Mammary epithelial cell (primary cell): ENCODE data around the gene HIP1.
"Not testable (repeated sequence)": the region's sequence is repeated elsewhere in the genome, so short reads cannot be mapped to it uniquely, and the experiment has no call there.

Source experiments
- EZH2 ChIP-seq: IDR thresholded peaks from 2 replicates; pipeline ENCODE4 v1.6.1; 2012; ENCODE audit warnings: low read length, inconsistent platforms, borderline replicate concordance
- TF ChIP-seq, protein P1 (sequence below), 2 donors: IDR thresholded peaks in 1 of 2; conservative IDR thresholded peaks in 1 of 2; 2 replicates each; pipeline ENCODE4 v1.5.1; 2011 to 2012; ENCODE audit warnings: inconsistent platforms in 2 of 2, low read length in 2 of 2, mild to moderate bottlenecking in 2 of 2, control low read depth in 1 of 2, low read depth in 1 of 2; ENCODE audit not compliant: insufficient read depth in 1 of 2; ENCODE audit errors: extremely low read depth in 1 of 2

DNA sequence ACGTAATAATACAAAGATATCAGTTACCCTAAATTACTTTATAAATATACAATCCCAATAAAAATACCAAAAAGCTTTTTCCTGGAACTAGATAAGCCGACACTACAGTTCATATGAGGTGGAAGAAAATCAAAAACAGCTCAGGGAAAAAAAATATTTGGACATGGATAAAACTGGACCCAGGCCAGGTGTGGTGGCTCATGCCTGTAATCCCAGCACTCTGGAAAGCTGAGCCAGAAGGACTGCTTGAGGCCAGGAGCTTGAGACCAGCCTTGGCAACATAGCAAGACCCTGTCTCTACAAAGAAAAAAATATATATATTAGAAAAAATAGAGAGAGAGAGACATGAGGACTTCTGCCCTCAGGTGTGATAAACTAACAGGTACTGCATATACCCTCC, 219.9 kb downstream of the HIP1 start:
- TF ChIP-seq, protein P1, sequence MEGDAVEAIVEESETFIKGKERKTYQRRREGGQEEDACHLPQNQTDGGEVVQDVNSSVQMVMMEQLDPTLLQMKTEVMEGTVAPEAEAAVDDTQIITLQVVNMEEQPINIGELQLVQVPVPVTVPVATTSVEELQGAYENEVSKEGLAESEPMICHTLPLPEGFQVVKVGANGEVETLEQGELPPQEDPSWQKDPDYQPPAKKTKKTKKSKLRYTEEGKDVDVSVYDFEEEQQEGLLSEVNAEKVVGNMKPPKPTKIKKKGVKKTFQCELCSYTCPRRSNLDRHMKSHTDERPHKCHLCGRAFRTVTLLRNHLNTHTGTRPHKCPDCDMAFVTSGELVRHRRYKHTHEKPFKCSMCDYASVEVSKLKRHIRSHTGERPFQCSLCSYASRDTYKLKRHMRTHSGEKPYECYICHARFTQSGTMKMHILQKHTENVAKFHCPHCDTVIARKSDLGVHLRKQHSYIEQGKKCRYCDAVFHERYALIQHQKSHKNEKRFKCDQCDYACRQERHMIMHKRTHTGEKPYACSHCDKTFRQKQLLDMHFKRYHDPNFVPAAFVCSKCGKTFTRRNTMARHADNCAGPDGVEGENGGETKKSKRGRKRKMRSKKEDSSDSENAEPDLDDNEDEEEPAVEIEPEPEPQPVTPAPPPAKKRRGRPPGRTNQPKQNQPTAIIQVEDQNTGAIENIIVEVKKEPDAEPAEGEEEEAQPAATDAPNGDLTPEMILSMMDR (conservative IDR thresholded peaks at IDR 0.05 in 1 of 2, IDR thresholded peaks at IDR 0.05 in 1 of 2; ENCODE audit: extremely low read depth in 1 of 2, insufficient read depth in 1 of 2, low read depth in 1 of 2, low read length in 2 of 2): not testable (repeated sequence)
- TF ChIP-seq EZH2: not testable (repeated sequence)
